HEK293 (cell line): ENCODE measurements around the gene MAPRE2.

Source experiments
- ZNF140 ChIP-seq: fragments of 450-650 bp; formaldehyde crosslinking; IDR thresholded peaks from 2 replicates; pipeline ENCODE4 v1.5.1; 2016; ENCODE audit warnings: missing biosample characterization, missing genetic modification characterization
- ZNF621 ChIP-seq: fragments of 450-650 bp; formaldehyde crosslinking; IDR thresholded peaks from 2 replicates; pipeline ENCODE4 v1.5.1; 2017; ENCODE audit warnings: missing biosample characterization, missing genetic modification characterization
- ZNF707 ChIP-seq: fragments of 450-650 bp; formaldehyde crosslinking; IDR thresholded peaks from 2 replicates; pipeline ENCODE4 v1.5.1; 2016; ENCODE audit warnings: missing biosample characterization, missing genetic modification characterization
- TF ChIP-seq, protein P1 (sequence below): fragments of 450-650 bp; IDR thresholded peaks from 2 replicates; pipeline ENCODE4 v1.5.1; 2018; ENCODE audit warnings: missing biosample characterization, mild to moderate bottlenecking, missing genetic modification characterization
- TF ChIP-seq, protein P2 (sequence below): fragments of 450-650 bp; formaldehyde crosslinking; IDR thresholded peaks from 2 replicates; pipeline ENCODE4 v1.5.1; 2016; ENCODE audit warnings: missing biosample characterization, missing genetic modification characterization

DNA sequence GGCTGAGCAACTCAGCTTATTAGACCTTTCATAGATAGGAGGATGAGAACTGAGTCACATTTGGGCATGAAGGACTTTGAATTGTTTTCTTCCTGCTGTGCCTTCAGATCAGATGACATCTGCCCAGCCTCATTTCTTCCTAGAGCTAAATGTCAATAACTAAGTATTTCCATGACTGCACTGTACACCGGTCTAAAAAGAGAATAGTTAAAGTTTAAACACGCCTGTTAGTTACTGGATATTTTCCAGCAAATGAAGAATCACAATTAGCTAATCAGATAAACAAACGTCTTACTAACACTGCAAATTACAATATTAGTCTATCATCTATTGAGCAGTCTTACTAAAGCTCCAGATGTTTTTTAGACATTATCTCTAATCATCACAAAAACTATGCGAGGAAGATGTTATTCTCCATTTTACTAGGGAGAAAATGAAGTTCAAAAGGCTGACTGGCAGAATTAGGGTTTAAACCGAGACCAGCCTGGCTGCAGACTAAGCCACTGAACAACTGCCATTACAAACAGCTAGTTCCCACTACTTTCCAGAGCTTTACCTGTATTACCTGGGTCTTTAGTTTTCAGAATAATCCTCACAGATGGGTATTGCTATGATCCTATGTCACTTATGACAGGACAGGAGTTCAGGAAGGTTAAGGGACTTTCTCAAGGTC lies 130.2 kb downstream of the MAPRE2 start:
- TF ChIP-seq ZNF621 (tag by site-specific recombination): no peak
- TF ChIP-seq, protein P1, sequence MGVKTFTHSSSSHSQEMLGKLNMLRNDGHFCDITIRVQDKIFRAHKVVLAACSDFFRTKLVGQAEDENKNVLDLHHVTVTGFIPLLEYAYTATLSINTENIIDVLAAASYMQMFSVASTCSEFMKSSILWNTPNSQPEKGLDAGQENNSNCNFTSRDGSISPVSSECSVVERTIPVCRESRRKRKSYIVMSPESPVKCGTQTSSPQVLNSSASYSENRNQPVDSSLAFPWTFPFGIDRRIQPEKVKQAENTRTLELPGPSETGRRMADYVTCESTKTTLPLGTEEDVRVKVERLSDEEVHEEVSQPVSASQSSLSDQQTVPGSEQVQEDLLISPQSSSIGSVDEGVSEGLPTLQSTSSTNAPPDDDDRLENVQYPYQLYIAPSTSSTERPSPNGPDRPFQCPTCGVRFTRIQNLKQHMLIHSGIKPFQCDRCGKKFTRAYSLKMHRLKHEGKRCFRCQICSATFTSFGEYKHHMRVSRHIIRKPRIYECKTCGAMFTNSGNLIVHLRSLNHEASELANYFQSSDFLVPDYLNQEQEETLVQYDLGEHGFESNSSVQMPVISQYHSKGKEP (tag by site-specific recombination): no peak
- no peak for TF ChIP-seq ZNF707
- no peak for TF ChIP-seq ZNF140 (tag by site-specific recombination)
- TF ChIP-seq, protein P2, sequence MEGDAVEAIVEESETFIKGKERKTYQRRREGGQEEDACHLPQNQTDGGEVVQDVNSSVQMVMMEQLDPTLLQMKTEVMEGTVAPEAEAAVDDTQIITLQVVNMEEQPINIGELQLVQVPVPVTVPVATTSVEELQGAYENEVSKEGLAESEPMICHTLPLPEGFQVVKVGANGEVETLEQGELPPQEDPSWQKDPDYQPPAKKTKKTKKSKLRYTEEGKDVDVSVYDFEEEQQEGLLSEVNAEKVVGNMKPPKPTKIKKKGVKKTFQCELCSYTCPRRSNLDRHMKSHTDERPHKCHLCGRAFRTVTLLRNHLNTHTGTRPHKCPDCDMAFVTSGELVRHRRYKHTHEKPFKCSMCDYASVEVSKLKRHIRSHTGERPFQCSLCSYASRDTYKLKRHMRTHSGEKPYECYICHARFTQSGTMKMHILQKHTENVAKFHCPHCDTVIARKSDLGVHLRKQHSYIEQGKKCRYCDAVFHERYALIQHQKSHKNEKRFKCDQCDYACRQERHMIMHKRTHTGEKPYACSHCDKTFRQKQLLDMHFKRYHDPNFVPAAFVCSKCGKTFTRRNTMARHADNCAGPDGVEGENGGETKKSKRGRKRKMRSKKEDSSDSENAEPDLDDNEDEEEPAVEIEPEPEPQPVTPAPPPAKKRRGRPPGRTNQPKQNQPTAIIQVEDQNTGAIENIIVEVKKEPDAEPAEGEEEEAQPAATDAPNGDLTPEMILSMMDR (tag by site-specific recombination): no peak
